ENCODE measurements around the gene MAST1.
"Not testable (repeated sequence)": the region's sequence is repeated elsewhere in the genome, so short reads cannot be mapped to it uniquely, and the experiment has no call there.

The MAST1 gene

DNA sequence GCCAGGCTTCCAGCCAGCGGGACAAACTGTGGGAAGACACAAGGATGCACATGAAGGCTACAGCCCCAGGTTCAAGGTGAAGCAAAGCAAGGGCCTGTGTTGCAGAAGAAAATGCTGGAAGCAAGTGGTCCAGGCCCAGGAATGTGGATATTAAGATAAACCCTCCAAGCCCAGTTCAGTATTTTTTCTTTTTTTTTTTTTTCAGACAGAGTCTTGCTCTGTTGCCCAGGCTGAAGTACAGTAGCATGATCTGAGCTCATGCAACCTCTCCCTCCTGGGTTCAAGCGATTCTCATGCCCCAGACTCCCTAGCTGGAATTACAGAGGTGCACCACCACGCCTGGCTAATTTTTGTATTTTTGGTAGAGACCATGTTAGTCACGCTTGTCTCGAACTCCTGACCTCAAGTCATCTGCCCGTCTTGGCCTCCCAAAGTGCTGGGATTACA, 41.2 kb upstream of the MAST1 start:
- Histone ChIP-seq H4K20me1 (ENCODE audit: insufficient read depth) (no peaks in the 10 kb centered on the region), H3K36me3 (ENCODE audit: insufficient read depth) (no peaks in the 10 kb centered on the region), H3K27ac (no peak overlapping the region), H2AFZ (ENCODE audit: low read depth) (no peak overlapping the region), H3K9ac (no peak overlapping the region), H3K4me1 (ENCODE audit: low read depth, poor library complexity, severe bottlenecking) (peaks cover 22% of the 10 kb centered on the region), H3K27me3 (ENCODE audit: insufficient read depth, low read depth) (peaks cover 7% of the 10 kb centered on the region), H3K79me2 (ENCODE audit: insufficient read depth, low read depth) (peaks cover 12% of the 10 kb centered on the region), H3K4me2 (no peak overlapping the region), H3K4me3 (IDR thresholded peaks at IDR 0.05; ENCODE audit: insufficient read depth, low read depth, low read length) (no peak overlapping the region)
- TF ChIP-seq, protein P1, sequence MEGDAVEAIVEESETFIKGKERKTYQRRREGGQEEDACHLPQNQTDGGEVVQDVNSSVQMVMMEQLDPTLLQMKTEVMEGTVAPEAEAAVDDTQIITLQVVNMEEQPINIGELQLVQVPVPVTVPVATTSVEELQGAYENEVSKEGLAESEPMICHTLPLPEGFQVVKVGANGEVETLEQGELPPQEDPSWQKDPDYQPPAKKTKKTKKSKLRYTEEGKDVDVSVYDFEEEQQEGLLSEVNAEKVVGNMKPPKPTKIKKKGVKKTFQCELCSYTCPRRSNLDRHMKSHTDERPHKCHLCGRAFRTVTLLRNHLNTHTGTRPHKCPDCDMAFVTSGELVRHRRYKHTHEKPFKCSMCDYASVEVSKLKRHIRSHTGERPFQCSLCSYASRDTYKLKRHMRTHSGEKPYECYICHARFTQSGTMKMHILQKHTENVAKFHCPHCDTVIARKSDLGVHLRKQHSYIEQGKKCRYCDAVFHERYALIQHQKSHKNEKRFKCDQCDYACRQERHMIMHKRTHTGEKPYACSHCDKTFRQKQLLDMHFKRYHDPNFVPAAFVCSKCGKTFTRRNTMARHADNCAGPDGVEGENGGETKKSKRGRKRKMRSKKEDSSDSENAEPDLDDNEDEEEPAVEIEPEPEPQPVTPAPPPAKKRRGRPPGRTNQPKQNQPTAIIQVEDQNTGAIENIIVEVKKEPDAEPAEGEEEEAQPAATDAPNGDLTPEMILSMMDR (conservative IDR thresholded peaks at IDR 0.05; ENCODE audit: low read depth, low read length) = no peak

DNA sequence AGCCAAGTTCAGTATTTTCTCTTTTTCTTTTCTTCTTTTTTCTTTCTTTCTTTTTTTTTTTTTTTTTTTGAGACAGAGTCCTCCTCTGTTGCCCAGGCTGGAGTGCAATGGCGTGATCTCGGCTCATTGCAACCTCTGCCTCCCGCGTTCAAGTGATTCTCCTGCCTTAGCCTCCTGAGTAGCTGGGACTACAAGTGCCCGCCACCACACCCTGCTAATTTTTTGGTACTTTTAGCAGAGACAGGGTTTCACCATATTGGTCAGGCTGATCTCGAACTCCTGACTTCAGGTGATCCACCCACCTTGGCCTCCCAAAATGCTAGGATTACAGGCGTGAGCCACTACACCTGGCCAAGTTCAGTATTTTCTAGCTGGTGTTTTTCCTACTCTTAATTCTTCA, 40.7 kb upstream of the MAST1 start:
- H3K27ac ChIP-seq; H3K4me2 ChIP-seq; H3K4me3 ChIP-seq (IDR thresholded peaks at IDR 0.05; ENCODE audit: insufficient read depth, low read depth, low read length); H4K20me1 ChIP-seq (ENCODE audit: insufficient read depth); H3K79me2 ChIP-seq (ENCODE audit: insufficient read depth, low read depth); H2AFZ ChIP-seq (ENCODE audit: low read depth); H3K9ac ChIP-seq; H3K36me3 ChIP-seq (ENCODE audit: insufficient read depth): not testable (repeated sequence)
- Histone ChIP-seq H3K27me3 (ENCODE audit: insufficient read depth, low read depth) (peaks cover 10% of the 10 kb centered on the region), H3K4me1 (ENCODE audit: low read depth, poor library complexity, severe bottlenecking) (peaks cover 22% of the 10 kb centered on the region)

GRCh38 chr19:12799742-12800465, 38.4 kb upstream of the MAST1 start:
- Histone ChIP-seq H3K4me1 (ENCODE audit: low read depth, poor library complexity, severe bottlenecking) (peaks cover 11% of the 10 kb centered on the region), H4K20me1 (ENCODE audit: insufficient read depth) (no peaks in the 10 kb centered on the region), H3K79me2 (ENCODE audit: insufficient read depth, low read depth) (no peaks in the 10 kb centered on the region), H3K27ac (no peak overlapping the region), H3K4me2 (no peak overlapping the region), H3K4me3 (IDR thresholded peaks at IDR 0.05; ENCODE audit: insufficient read depth, low read depth, low read length) (no peak overlapping the region), H3K9ac (no peak overlapping the region), H2AFZ (ENCODE audit: low read depth) (no peak overlapping the region), H3K27me3 (ENCODE audit: insufficient read depth, low read depth) (peaks cover 13% of the 10 kb centered on the region), H3K36me3 (ENCODE audit: insufficient read depth) (no peaks in the 10 kb centered on the region)
- TF ChIP-seq, protein P1 (conservative IDR thresholded peaks at IDR 0.05; ENCODE audit: low read depth, low read length) = no peak

GRCh38 chr19:12800466-12800770, 37.9 kb upstream of the MAST1 start:
- no peak overlapping the region for H3K4me3 ChIP-seq (IDR thresholded peaks at IDR 0.05; ENCODE audit: insufficient read depth, low read depth, low read length)
- TF ChIP-seq, protein P1 (conservative IDR thresholded peaks at IDR 0.05; ENCODE audit: low read depth, low read length) = no peak
- H3K9ac ChIP-seq = no peak overlapping the region
- no peaks in the 10 kb centered on the region for H4K20me1 ChIP-seq (ENCODE audit: insufficient read depth)
- H3K36me3 ChIP-seq (ENCODE audit: insufficient read depth) = no peaks in the 10 kb centered on the region
- H2AFZ ChIP-seq (ENCODE audit: low read depth) = no peak overlapping the region
- no peak overlapping the region for H3K27ac ChIP-seq
- H3K79me2 ChIP-seq (ENCODE audit: insufficient read depth, low read depth) = no peaks in the 10 kb centered on the region
- peaks cover 13% of the 10 kb centered on the region for H3K27me3 ChIP-seq (ENCODE audit: insufficient read depth, low read depth)
- no peak overlapping the region for H3K4me2 ChIP-seq
- H3K4me1 ChIP-seq (ENCODE audit: low read depth, poor library complexity, severe bottlenecking) = peaks cover 10% of the 10 kb centered on the region

- peaks cover 13% of the 10 kb centered on the region for H3K27me3 ChIP-seq (ENCODE audit: insufficient read depth, low read depth)
- no peaks in the 10 kb centered on the region for H3K36me3 ChIP-seq (ENCODE audit: insufficient read depth)
- H3K79me2 ChIP-seq (ENCODE audit: insufficient read depth, low read depth) = no peaks in the 10 kb centered on the region
- H3K9ac ChIP-seq = peak overlapping the region; percentile 52; the same call in 1 of the 2 replicates
- H3K4me2 ChIP-seq = peak overlapping the region; percentile 69; the same call in 1 of the 2 replicates
- peaks cover 5% of the 10 kb centered on the region for H3K4me1 ChIP-seq (ENCODE audit: low read depth, poor library complexity, severe bottlenecking)
- no peak overlapping the region for H3K27ac ChIP-seq
- TF ChIP-seq, protein P1 (conservative IDR thresholded peaks at IDR 0.05; ENCODE audit: low read depth, low read length) = no peak
- peak overlapping the region; percentile 85; the same call in 1 of the 2 replicates for H2AFZ ChIP-seq (ENCODE audit: low read depth)
- H3K4me3 ChIP-seq (IDR thresholded peaks at IDR 0.05; ENCODE audit: insufficient read depth, low read depth, low read length) = no peak overlapping the region
- H4K20me1 ChIP-seq (ENCODE audit: insufficient read depth) = no peaks in the 10 kb centered on the region
These were observed 37.3 kb upstream of the MAST1 start for GRCh38 chr19:12800923-12801465.
